MM.1S (cell line): ENCODE data around the gene MED14.

ENCODE experiments used
- DNase-seq: peaks from one replicate; pipeline ENCODE4 v3.0.0-alpha.2; 2015
- H2AFZ ChIP-seq: fragments of 300-600 bp; sonication (generic); 2 replicates; pipeline ENCODE4 v1.6.0; 2016; ENCODE audit warnings: antibody characterized with exemption, low read length
- H3F3A ChIP-seq: fragments of 300-600 bp; sonication (generic); 2 replicates; pipeline ENCODE4 v1.6.1; 2016; ENCODE audit warnings: mild to moderate bottlenecking, antibody characterized with exemption, low read length, moderate library complexity, mixed read lengths; ENCODE audit not compliant: insufficient read depth
- H3K27ac ChIP-seq: fragments of 300-600 bp; sonication (generic); 2 replicates; pipeline ENCODE4 v1.5.1; 2016; ENCODE audit warnings: mild to moderate bottlenecking, low read length
- H3K27me3 ChIP-seq: fragments of 300-600 bp; sonication (generic); replicated peaks from 2 replicates; pipeline ENCODE4 v1.6.0; 2016; ENCODE audit warnings: low read length; ENCODE audit not compliant: insufficient read depth
- H3K36me3 ChIP-seq: fragments of 300-600 bp; sonication (generic); replicated peaks from 2 replicates; pipeline ENCODE4 v1.6.1; 2016; ENCODE audit warnings: mild to moderate bottlenecking, low read length, mixed read lengths; ENCODE audit not compliant: insufficient read depth
- H3K4me1 ChIP-seq: fragments of 300-600 bp; sonication (generic); 2 replicates; pipeline ENCODE4 v1.6.1; 2016; ENCODE audit warnings: low read length, mixed read lengths
- H3K4me2 ChIP-seq: fragments of 300-600 bp; sonication (generic); 2 replicates; pipeline ENCODE4 v1.6.0; 2016; ENCODE audit warnings: low read depth, low read length
- H3K4me3 ChIP-seq: fragments of 300-600 bp; sonication (generic); 2 replicates; pipeline ENCODE4 v1.5.1; 2016; ENCODE audit warnings: low read length, mixed read lengths
- H3K79me2 ChIP-seq: fragments of 300-600 bp; sonication (generic); 2 replicates; pipeline ENCODE4 v1.6.1; 2016; ENCODE audit warnings: mixed run types, low read length, mixed read lengths
- H3K9ac ChIP-seq: fragments of 300-600 bp; sonication (generic); 2 replicates; pipeline ENCODE4 v1.6.1; 2016; ENCODE audit warnings: low read length, mixed read lengths
- H3K9me2 ChIP-seq: fragments of 300-600 bp; sonication (generic); replicated peaks from 2 replicates; pipeline ENCODE4 v1.6.1; 2016; ENCODE audit warnings: mild to moderate bottlenecking, low read length, mixed read lengths; ENCODE audit not compliant: insufficient read depth
- H3K9me3 ChIP-seq: fragments of 300-600 bp; sonication (generic); replicated peaks from 2 replicates; pipeline ENCODE4 v1.6.1; 2016; ENCODE audit warnings: mild to moderate bottlenecking, low read length, mixed read lengths; ENCODE audit not compliant: insufficient read depth
- H4K20me1 ChIP-seq: fragments of 300-600 bp; sonication (generic); 2 replicates; pipeline ENCODE4 v1.6.1; 2016; ENCODE audit warnings: mild to moderate bottlenecking, low read length, moderate library complexity, mixed read lengths; ENCODE audit not compliant: insufficient read depth
- CTCF ChIP-seq: fragments of 300-600 bp; sonication (generic); IDR thresholded peaks from 2 replicates; pipeline ENCODE4 v1.5.1; 2016; ENCODE audit warnings: antibody characterized with exemption, low read length, mixed read lengths
- EZH2 ChIP-seq: fragments of 300-600 bp; sonication (generic); optimal IDR thresholded peaks from 2 replicates; pipeline ENCODE3; 2017; ENCODE audit warnings: low read depth, mild to moderate bottlenecking, antibody characterized with exemption, low read length, mixed read lengths
- EZH2phosphoT487 ChIP-seq: fragments of 300-600 bp; sonication (generic); IDR thresholded peaks from 2 replicates; pipeline ENCODE4 v1.6.1; 2018; ENCODE audit warnings: antibody characterized with exemption, low read length

Gene MED14

GRCh38 chrX:40632199-40632598, 103.1 kb downstream of the MED14 start:
- H3K36me3 ChIP-seq, result peaks cover 5% of the 10 kb centered on the region; the same call in 1 of the 2 replicates
- H3K4me2 ChIP-seq, result no peak overlapping the region
- H3K27me3 ChIP-seq, result no peaks in the 10 kb centered on the region
- TF ChIP-seq CTCF (no peak), EZH2 (no peak), EZH2phosphoT487 (no peak)
- no peaks in the 10 kb centered on the region for H3K79me2 ChIP-seq
- H4K20me1 ChIP-seq, result no peaks in the 10 kb centered on the region
- H3K4me3 ChIP-seq, result no peak overlapping the region
- H3K9me3 ChIP-seq, result no peaks in the 10 kb centered on the region
- H3F3A ChIP-seq, result no peaks in the 10 kb centered on the region
- no peak overlapping the region for H3K9ac ChIP-seq
- no peak for DNase-seq
- H2AFZ ChIP-seq, result no peak overlapping the region
- H3K9me2 ChIP-seq, result no peaks in the 10 kb centered on the region
- no peaks in the 10 kb centered on the region for H3K4me1 ChIP-seq
- no peak overlapping the region for H3K27ac ChIP-seq

- Histone ChIP-seq H3K36me3 (0 out of 2 replicates have a peak, but pooled peaks cover 5% of the 10 kb centered on the region), H3K4me3 (no peak overlapping the region), H3K4me2 (no peak overlapping the region)
These were observed 106.8 kb downstream of the MED14 start for GRCh38 chrX:40628506-40628905.

DNA sequence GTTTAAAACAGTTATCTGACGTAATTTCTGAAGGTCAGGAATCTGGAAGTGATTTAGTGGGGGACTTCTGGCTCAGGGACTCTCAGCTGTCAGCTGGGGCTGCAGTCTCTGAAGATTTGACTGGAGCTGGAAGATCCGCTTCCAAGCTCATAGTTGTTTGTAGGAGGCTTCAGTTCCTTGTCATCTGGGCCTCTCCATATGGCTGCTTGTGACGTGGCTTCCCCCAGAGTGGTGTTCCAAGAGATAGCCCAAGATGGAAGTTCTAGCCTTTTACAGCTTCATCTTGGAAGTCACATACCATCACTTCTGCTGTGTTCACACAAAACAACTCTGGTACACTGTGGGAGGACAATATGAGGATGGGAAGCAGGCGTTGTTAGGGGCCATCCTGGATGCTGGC, 110.0 kb downstream of the MED14 start:
- Histone ChIP-seq H3F3A (no peaks in the 10 kb centered on the region), H2AFZ (no peak overlapping the region), H3K9me2 (no peaks in the 10 kb centered on the region), H3K27ac (no peak overlapping the region), H3K27me3 (no peaks in the 10 kb centered on the region), H3K9me3 (no peaks in the 10 kb centered on the region), H3K4me1 (no peaks in the 10 kb centered on the region), H3K4me3 (no peak overlapping the region), H3K36me3 (no peaks in the 10 kb centered on the region), H4K20me1 (no peaks in the 10 kb centered on the region), H3K9ac (no peak overlapping the region), H3K4me2 (no peak overlapping the region), H3K79me2 (no peaks in the 10 kb centered on the region)
- no peak for DNase-seq
- TF ChIP-seq EZH2phosphoT487 (no peak), CTCF (no peak), EZH2 (no peak)

More at GRCh38 chrX:40628506-40628905, 106.8 kb downstream of the MED14 start:
- no peaks in the 10 kb centered on the region for H3K4me1 ChIP-seq
- no peak for DNase-seq
- no peaks in the 10 kb centered on the region for H3F3A ChIP-seq
- H3K9me3 ChIP-seq, result no peaks in the 10 kb centered on the region
- H2AFZ ChIP-seq, result no peak overlapping the region
- H3K9me2 ChIP-seq, result no peaks in the 10 kb centered on the region
- no peaks in the 10 kb centered on the region for H3K27me3 ChIP-seq
- H3K27ac ChIP-seq, result no peak overlapping the region
- no peak overlapping the region for H3K9ac ChIP-seq
- H4K20me1 ChIP-seq, result no peaks in the 10 kb centered on the region
- no peak for TF ChIP-seq EZH2
- no peak for TF ChIP-seq CTCF
- no peak for TF ChIP-seq EZH2phosphoT487
- H3K79me2 ChIP-seq, result no peaks in the 10 kb centered on the region
